LNCaP clone FGC (cell line): Measurements from ENCODE around the gene LDLRAD3.

Source experiments
- DNase-seq: peaks from one replicate; pipeline ENCODE4 v3.0.0-alpha.2; 2011; ENCODE audit warnings: low read depth
- H3K4me3 ChIP-seq: 2 replicates; pipeline ENCODE4 v1.5.1; 2011; ENCODE audit warnings: mild to moderate bottlenecking, low read depth, low read length, control low read depth
- TF ChIP-seq, protein P1 (sequence below): IDR thresholded peaks from 2 replicates; pipeline ENCODE4 v1.5.1; 2012; ENCODE audit warnings: mild to moderate bottlenecking; ENCODE audit not compliant: control insufficient read depth, insufficient read depth; ENCODE audit errors: extremely low read depth

LDLRAD3 gene

GRCh38 chr11:36019005-36019596 is 75.2 kb downstream of the LDLRAD3 start:
- TF ChIP-seq, protein P1, sequence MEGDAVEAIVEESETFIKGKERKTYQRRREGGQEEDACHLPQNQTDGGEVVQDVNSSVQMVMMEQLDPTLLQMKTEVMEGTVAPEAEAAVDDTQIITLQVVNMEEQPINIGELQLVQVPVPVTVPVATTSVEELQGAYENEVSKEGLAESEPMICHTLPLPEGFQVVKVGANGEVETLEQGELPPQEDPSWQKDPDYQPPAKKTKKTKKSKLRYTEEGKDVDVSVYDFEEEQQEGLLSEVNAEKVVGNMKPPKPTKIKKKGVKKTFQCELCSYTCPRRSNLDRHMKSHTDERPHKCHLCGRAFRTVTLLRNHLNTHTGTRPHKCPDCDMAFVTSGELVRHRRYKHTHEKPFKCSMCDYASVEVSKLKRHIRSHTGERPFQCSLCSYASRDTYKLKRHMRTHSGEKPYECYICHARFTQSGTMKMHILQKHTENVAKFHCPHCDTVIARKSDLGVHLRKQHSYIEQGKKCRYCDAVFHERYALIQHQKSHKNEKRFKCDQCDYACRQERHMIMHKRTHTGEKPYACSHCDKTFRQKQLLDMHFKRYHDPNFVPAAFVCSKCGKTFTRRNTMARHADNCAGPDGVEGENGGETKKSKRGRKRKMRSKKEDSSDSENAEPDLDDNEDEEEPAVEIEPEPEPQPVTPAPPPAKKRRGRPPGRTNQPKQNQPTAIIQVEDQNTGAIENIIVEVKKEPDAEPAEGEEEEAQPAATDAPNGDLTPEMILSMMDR: no peak
- no peak for DNase-seq
- H3K4me3 ChIP-seq: no peak overlapping the region

- TF ChIP-seq, protein P1: no peak
- no peak overlapping the region for H3K4me3 ChIP-seq
- no peak for DNase-seq
These were observed 75.9 kb downstream of the LDLRAD3 start for GRCh38 chr11:36019722-36020121.

DNA sequence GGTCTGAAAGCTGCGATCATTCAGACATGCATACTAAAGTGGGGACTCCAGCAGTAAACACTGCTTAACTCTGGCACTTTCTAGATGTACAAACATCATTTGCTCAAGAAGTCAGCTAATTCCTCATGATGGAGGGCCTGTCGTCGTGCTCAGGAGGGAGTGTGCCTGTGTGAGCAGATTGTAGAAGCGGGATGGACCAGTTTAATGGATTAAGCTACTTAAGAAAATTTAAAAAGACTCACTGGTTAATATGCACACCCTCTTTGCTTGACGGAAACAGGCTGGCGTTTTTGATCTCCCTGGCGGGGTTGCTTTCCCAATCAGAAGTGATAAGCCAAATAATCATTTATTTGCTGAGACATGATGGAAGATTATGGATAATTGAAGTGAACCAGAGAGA is 79.0 kb downstream of the LDLRAD3 start:
- no peak for DNase-seq
- H3K4me3 ChIP-seq: no peak overlapping the region
- TF ChIP-seq, protein P1: no peak

DNA sequence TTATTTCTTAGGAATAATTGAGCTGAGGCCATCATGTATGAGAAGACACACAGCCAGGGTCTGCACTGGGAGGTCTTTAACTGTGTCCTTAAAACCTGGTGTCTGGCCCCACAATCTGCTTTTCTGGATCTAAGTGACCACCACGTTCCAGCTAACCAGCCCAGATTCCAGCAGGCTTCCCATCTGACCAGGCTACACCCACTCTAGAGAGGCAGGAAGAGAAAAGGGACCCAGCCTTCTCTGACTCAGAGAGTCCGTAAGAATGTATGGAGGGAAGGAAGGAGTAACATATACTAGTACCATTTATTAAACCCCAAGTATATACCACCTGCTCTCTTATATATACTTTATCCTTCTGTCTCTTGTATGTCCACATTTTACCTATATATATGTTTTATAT is 80.1 kb downstream of the LDLRAD3 start:
- TF ChIP-seq, protein P1: no peak
- DNase-seq: no peak
- no peak overlapping the region for H3K4me3 ChIP-seq

GRCh38 chr11:36024716-36025115 is 80.9 kb downstream of the LDLRAD3 start:
- TF ChIP-seq, protein P1: no peak
- DNase-seq: no peak
- no peak overlapping the region for H3K4me3 ChIP-seq

GRCh38 chr11:36026315-36026968 is 82.6 kb downstream of the LDLRAD3 start:
- TF ChIP-seq, protein P1: no peak
- DNase-seq: no peak

DNA sequence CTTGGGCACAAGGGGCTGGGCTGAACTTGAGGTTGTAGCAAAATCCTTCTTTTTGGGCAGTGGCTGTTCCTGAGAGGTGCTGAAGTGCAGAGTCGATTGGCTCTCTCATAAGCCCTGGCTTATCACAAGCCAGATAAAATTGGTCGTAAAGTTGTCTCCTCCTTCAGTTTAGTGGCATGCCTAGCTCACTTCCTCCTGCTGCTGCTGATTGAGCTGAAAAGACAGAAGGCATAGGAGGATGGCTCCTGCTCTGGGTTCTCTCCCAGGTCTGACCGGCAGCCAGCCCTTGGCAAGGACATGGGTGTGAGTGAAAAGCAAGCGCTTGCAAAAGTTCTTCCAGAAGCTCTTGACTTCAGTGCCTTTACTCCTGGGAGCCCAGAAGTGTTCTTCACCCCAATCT is 83.9 kb downstream of the LDLRAD3 start:
- TF ChIP-seq, protein P1: no peak
- H3K4me3 ChIP-seq: no peak overlapping the region

More at GRCh38 chr11:36026315-36026968, 82.6 kb downstream of the LDLRAD3 start:
- H3K4me3 ChIP-seq: no peak overlapping the region

More for the DNA sequence above, 83.9 kb downstream of the LDLRAD3 start:
- no peak for DNase-seq
